H1 (cell line): ENCODE measurements around the gene NABP2. TPM values are rescaled to one million over a fixed set of nuclear protein-coding genes. Genes with fewer than 3 reads are reported as not detected.

Source experiments
- CTCF ChIA-PET: fragments of 300-600 bp; sonication (Branson Sonifier 250); formaldehyde crosslinking; loops from one replicate; lab custom pipeline; 2021; ENCODE audit not compliant: partially characterized antibody; lab: Charles Lee
- POLR2A ChIA-PET: fragments of 300-600 bp; sonication (Branson Sonifier 250); formaldehyde crosslinking; loops from one replicate; lab custom pipeline; 2021; ENCODE audit warnings: inconsistent platforms; ENCODE audit not compliant: partially characterized antibody; lab: Charles Lee
- DNase-seq, 2 experiments: peaks; one replicate each; pipeline versions ENCODE4 v3.0.0 to v3.0.0-alpha.2; 2010 to 2022; ENCODE audit warnings: low spot score in 2 of 2, low read depth in 1 of 2, mixed read lengths in 1 of 2
- FAIRE-seq: peaks from 2 replicates; lab custom pipeline; 2011; peaks lifted over from hg19 to GRCh38; lab: Jason Lieb, UNC
- H2AFZ ChIP-seq: 2 replicates; pipeline ENCODE4 v1.8.1; 2012; ENCODE audit warnings: low read length, inconsistent platforms
- H2AK5ac ChIP-seq: 2 replicates; pipeline ENCODE4 v1.6.1; 2013; ENCODE audit warnings: low read depth, low read length
- H2BK120ac ChIP-seq: replicated peaks from 2 replicates; pipeline ENCODE3; 2013; ENCODE audit warnings: low read depth, low read length, inconsistent platforms
- H2BK12ac ChIP-seq: 2 replicates; pipeline ENCODE4 v1.6.1; 2013; ENCODE audit warnings: low read depth, low read length
- H2BK15ac ChIP-seq: 2 replicates; pipeline ENCODE4 v1.6.1; 2013; ENCODE audit warnings: low read length
- H2BK20ac ChIP-seq: 2 replicates; pipeline ENCODE4 v1.6.1; 2013; ENCODE audit warnings: low read length
- H2BK5ac ChIP-seq: 2 replicates; pipeline ENCODE4 v1.6.1; 2013; ENCODE audit warnings: low read depth, low read length
- H3K14ac ChIP-seq: 2 replicates; pipeline ENCODE4 v1.6.1; 2013; ENCODE audit warnings: inconsistent platforms; ENCODE audit not compliant: insufficient read length
- H3K18ac ChIP-seq: 2 replicates; pipeline ENCODE4 v1.6.1; 2013; ENCODE audit warnings: low read length; ENCODE audit errors: extremely low read depth
- H3K23ac ChIP-seq: 2 replicates; pipeline ENCODE4 v1.6.1; 2013; ENCODE audit warnings: inconsistent platforms; ENCODE audit not compliant: insufficient read length
- H3K23me2 ChIP-seq: 2 replicates; pipeline ENCODE4 v1.6.1; 2013; ENCODE audit warnings: low read depth, low read length
- H3K27ac ChIP-seq: 2 replicates; pipeline ENCODE4 v1.6.1; 2011; ENCODE audit warnings: low read depth, low read length, inconsistent platforms
- H3K27me3 ChIP-seq, 4 experiments: replicated peaks in 1 of 4; 1 replicate in 1 of 4; 2 replicates in 3 of 4; pipeline versions ENCODE4 v1.6.1 to v1.8.1; 2011 to 2013; ENCODE audit warnings: low read length in 3 of 4, mild to moderate bottlenecking in 3 of 4, inconsistent platforms in 2 of 4, mixed read lengths in 2 of 4, moderate library complexity in 1 of 4; ENCODE audit not compliant: control insufficient read depth in 3 of 4, insufficient read depth in 3 of 4; ENCODE audit errors: extremely low read depth in 1 of 4
- H3K36me3 ChIP-seq, 4 experiments: 2 replicates each; pipeline versions ENCODE4 v1.6.1 to v1.8.1; 2011 to 2013; ENCODE audit warnings: mild to moderate bottlenecking in 4 of 4, low read length in 3 of 4, moderate library complexity in 2 of 4, control low read depth in 1 of 4, inconsistent platforms in 1 of 4; ENCODE audit not compliant: insufficient read depth in 4 of 4, control insufficient read depth in 2 of 4
- H3K4ac ChIP-seq: replicated peaks from 2 replicates; pipeline ENCODE3; 2013; ENCODE audit warnings: low read length, low read depth, mixed read lengths, inconsistent platforms; ENCODE audit not compliant: insufficient read length
- H3K4me1 ChIP-seq, 4 experiments: replicated peaks in 1 of 4; 1 replicate in 1 of 4; 2 replicates in 3 of 4; pipeline versions ENCODE4 v1.6.1 to v1.8.1; 2011 to 2013; ENCODE audit warnings: low read length in 3 of 4, inconsistent platforms in 2 of 4, mixed read lengths in 1 of 4; ENCODE audit not compliant: insufficient read depth in 4 of 4, control insufficient read depth in 3 of 4
- H3K4me2 ChIP-seq, 2 experiments: 2 replicates each; pipeline versions ENCODE4 v1.6.1 to v1.8.1; 2011 to 2013; ENCODE audit warnings: low read depth in 2 of 2, low read length in 2 of 2, control low read depth in 1 of 2, inconsistent platforms in 1 of 2, mild to moderate bottlenecking in 1 of 2; ENCODE audit not compliant: insufficient read depth in 1 of 2
- H3K4me3 ChIP-seq, 4 experiments: fragments of 200-600, 300-600 bp in 1 of 4; sonication (generic), shearing (Covaris generic), sonication (Bioruptor Twin) in 1 of 4; 2 replicates each; pipeline versions ENCODE4 v1.5.1 to v1.8.1; 2011 to 2016; ENCODE audit warnings: low read length in 4 of 4, low read depth in 3 of 4, control low read depth in 2 of 4, inconsistent platforms in 2 of 4, mild to moderate bottlenecking in 2 of 4, mixed read lengths in 1 of 4, moderate library complexity in 1 of 4; ENCODE audit not compliant: insufficient read depth in 2 of 4; ENCODE audit errors: extremely low read depth in 1 of 4
- H3K56ac ChIP-seq: replicated peaks from 2 replicates; pipeline ENCODE3; 2013; ENCODE audit warnings: low read depth, mild to moderate bottlenecking, mixed read lengths, low read length, inconsistent platforms; ENCODE audit not compliant: insufficient read length
- H3K79me1 ChIP-seq: 2 replicates; pipeline ENCODE4 v1.6.1; 2013; ENCODE audit warnings: low read depth, low read length, control low read depth
- H3K79me2 ChIP-seq, 2 experiments: 2 replicates each; pipeline versions ENCODE4 v1.6.1 to v1.8.1; 2012 to 2013; ENCODE audit warnings: low read length in 2 of 2, mild to moderate bottlenecking in 2 of 2, inconsistent platforms in 1 of 2; ENCODE audit not compliant: insufficient read depth in 2 of 2, control insufficient read depth in 1 of 2
- H3K9ac ChIP-seq, 4 experiments: replicated peaks in 1 of 4; 1 replicate in 1 of 4; 2 replicates in 3 of 4; pipeline versions ENCODE4 v1.6.1 to v1.8.1; 2011 to 2013; ENCODE audit warnings: low read depth in 3 of 4, low read length in 3 of 4, control low read depth in 2 of 4, mild to moderate bottlenecking in 2 of 4, moderate library complexity in 2 of 4, inconsistent platforms in 1 of 4; ENCODE audit errors: extremely low read depth in 1 of 4
- H3K9me3 ChIP-seq, 2 experiments: 2 replicates each; pipeline versions ENCODE4 v1.6.1 to v1.8.1; 2012 to 2013; ENCODE audit warnings: mild to moderate bottlenecking in 2 of 2, moderate library complexity in 2 of 2, control low read depth in 1 of 2, inconsistent platforms in 1 of 2, low read depth in 1 of 2, low read length in 1 of 2, mixed read lengths in 1 of 2; ENCODE audit not compliant: insufficient read depth in 2 of 2
- H4K20me1 ChIP-seq, 2 experiments: replicated peaks in 1 of 2; 2 replicates each; pipeline versions ENCODE3 to v1.8.1; 2011 to 2013; ENCODE audit warnings: inconsistent platforms in 2 of 2, low read length in 2 of 2, mild to moderate bottlenecking in 1 of 2; ENCODE audit not compliant: insufficient read depth in 2 of 2, control insufficient read depth in 1 of 2
- H4K5ac ChIP-seq: 2 replicates; pipeline ENCODE4 v1.6.1; 2013; ENCODE audit warnings: low read length, low read depth, mixed read lengths, inconsistent platforms; ENCODE audit not compliant: insufficient read length
- H4K8ac ChIP-seq: 2 replicates; pipeline ENCODE4 v1.8.0; 2013; ENCODE audit warnings: mild to moderate bottlenecking, moderate library complexity, low read length, inconsistent platforms; ENCODE audit not compliant: insufficient read depth; ENCODE audit errors: extremely low read depth
- H4K91ac ChIP-seq: replicated peaks from 2 replicates; pipeline ENCODE3; 2013; ENCODE audit warnings: low read length, mixed read lengths, inconsistent platforms; ENCODE audit not compliant: insufficient read length
- BCL11A ChIP-seq, 2 experiments: IDR thresholded peaks; one replicate each; pipeline ENCODE4 v1.6.1; 2011; ENCODE audit warnings: low read depth in 2 of 2, low read length in 2 of 2, mild to moderate bottlenecking in 2 of 2
- EGR1 ChIP-seq: IDR thresholded peaks from 2 replicates; pipeline ENCODE4 v1.6.1; 2011; ENCODE audit warnings: low read depth, low read length, borderline replicate concordance
- JUN ChIP-seq: IDR thresholded peaks from 2 replicates; pipeline ENCODE4 v1.6.1; 2011; ENCODE audit warnings: low read depth, mild to moderate bottlenecking, improper control_type of control experiment, low read length
- RAD21 ChIP-seq, 2 experiments: IDR thresholded peaks in 1 of 2; conservative IDR thresholded peaks in 1 of 2; 2 replicates each; pipeline ENCODE4 v1.6.1; 2011; ENCODE audit warnings: low read depth in 2 of 2, low read length in 2 of 2, improper control_type of control experiment in 1 of 2, inconsistent platforms in 1 of 2, mild to moderate bottlenecking in 1 of 2, moderate library complexity in 1 of 2
- SIRT6 ChIP-seq: IDR thresholded peaks from one replicate; pipeline ENCODE4 v1.7.1; 2012; ENCODE audit warnings: low read length, inconsistent platforms
- SP4 ChIP-seq: IDR thresholded peaks from 2 replicates; pipeline ENCODE4 v1.6.1; 2012; ENCODE audit warnings: low read length, inconsistent platforms
- SUZ12 ChIP-seq: fragments of 200-600 bp; sonication (generic); IDR thresholded peaks from 2 replicates; pipeline ENCODE4 v1.6.1; 2012; ENCODE audit warnings: mild to moderate bottlenecking, inconsistent platforms, low read length, moderate library complexity, mixed read lengths
- TBP ChIP-seq: IDR thresholded peaks from 2 replicates; pipeline ENCODE4 v1.6.1; 2011; ENCODE audit warnings: low read depth, low read length, improper control_type of control experiment
- TCF12 ChIP-seq: IDR thresholded peaks from 2 replicates; pipeline ENCODE4 v1.6.1; 2011; ENCODE audit warnings: low read depth, mild to moderate bottlenecking, low read length
- WGBS, 2 experiments: shearing (Covaris generic) in 1 of 2; methylation state at CpG; one replicate each; pipeline versions ENCODE4 v1.1.6 to v1.1.7; 2013 to 2015; ENCODE audit warnings: low lambda C conversion rate in 2 of 2, mixed read lengths in 2 of 2, inconsistent platforms in 1 of 2, low coverage in 1 of 2, missing lambda C conversion rate in 1 of 2; ENCODE audit not compliant: insufficient replicate concordance in 2 of 2, insufficient coverage in 1 of 2, insufficient read length in 1 of 2; ENCODE audit errors: extremely low coverage in 1 of 2, missing lambda C conversion rate in 1 of 2; 5-methylcytosine and 5-hydroxymethylcytosine counted together
- polyA plus RNA-seq, 7 experiments: library from polyadenylated mRNA; depleted of rRNA in 3 of 7; stranded (reverse) in 5 of 7; unstranded in 2 of 7; fragments of >200 nt in 5 of 7; fragments of 200-250 nt in 2 of 7; gene quantifications; 1 replicate in 5 of 7; 2 replicates in 1 of 7; 4 replicates in 1 of 7; pipeline versions ENCODE4 v1.2.1 to v1.2.3, GENCODE V29; 2011 to 2013; ENCODE audit warnings: missing spikeins in 2 of 7, mixed read lengths in 2 of 7
- total RNA-seq: library from RNA; stranded (reverse); fragmentation: NEBNext Ultra II Directional; extraction: Animal tissue kit (Norgen Biotek cat#: 25700); gene quantifications from 2 replicates; pipeline ENCODE4 v1.2.1, GENCODE V29; 2021

Gene NABP2
- total and polyA plus RNA-seq, 2 of the 8 experiments (the other 6 are each of a cell fraction or from before 2014, with no cell fraction given), result 58.1 to 67.5 TPM

DNA sequence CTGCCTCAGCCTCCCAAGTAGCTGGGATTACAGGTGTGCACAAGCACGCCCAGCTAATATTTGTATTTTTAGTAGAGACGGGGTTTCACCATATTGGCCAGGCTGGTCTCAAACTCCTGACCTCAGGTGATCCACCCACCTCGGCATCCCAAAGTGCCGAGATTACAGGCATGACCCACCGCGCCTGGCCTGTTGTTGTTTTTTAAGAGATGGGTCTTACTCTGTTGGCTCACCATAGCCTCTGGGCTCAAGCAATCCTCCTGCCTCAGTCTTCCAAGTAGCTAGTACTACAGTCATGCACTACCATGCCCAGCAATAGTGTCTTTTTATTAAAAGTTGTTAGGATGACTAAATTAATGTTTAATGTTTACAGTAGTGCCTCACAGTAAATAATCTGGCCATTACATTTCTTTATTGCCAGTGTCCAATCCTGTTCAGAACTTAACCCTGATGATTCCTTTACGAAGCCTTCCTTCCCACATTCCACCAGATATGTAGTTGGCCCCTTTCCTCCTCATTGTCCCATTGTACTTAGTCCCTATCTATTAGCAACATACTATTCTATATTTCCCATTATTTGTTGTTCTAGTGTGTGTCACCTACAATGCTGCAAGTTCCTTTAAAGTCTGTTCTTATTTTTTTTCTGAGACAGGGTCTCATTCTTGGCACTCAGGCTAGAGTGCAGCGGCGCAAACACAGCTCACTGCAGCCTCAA, 26.1 kb upstream of the NABP2 start:
- H4K91ac ChIP-seq, result no peak overlapping the region

More for the DNA sequence above, 26.1 kb upstream of the NABP2 start:
- Histone ChIP-seq H3K18ac (no peak overlapping the region), H3K36me3 (no peaks in the 10 kb centered on the region), H3K4me3 (no peak overlapping the region), H4K20me1 (no peaks in the 10 kb centered on the region), H2BK120ac (no peak overlapping the region), H2BK12ac (peak overlapping the region; percentile 68; the same call in 1 of the 2 replicates), H3K4me1 (no peaks in the 10 kb centered on the region), H3K23ac (no peak overlapping the region), H2AK5ac (0 out of 2 replicates have a peak overlapping the region, but pooled peaks have one; percentile 53), H3K14ac (no peak overlapping the region), H3K9ac (no peak overlapping the region), H3K79me2 (no peaks in the 10 kb centered on the region), H2BK15ac (no peak overlapping the region), H4K5ac (no peak overlapping the region), H3K23me2 (no peaks in the 10 kb centered on the region), H2AFZ (no peak overlapping the region), H3K79me1 (no peaks in the 10 kb centered on the region), H3K27ac (no peak overlapping the region), H3K4me2 (no peak overlapping the region), H3K4ac (no peak overlapping the region), H4K8ac (no peak overlapping the region), H3K9me3 (no peaks in the 10 kb centered on the region), H3K27me3 (no peaks in the 10 kb centered on the region), H2BK5ac (no peak overlapping the region), H2BK20ac (no peak overlapping the region), H3K56ac (no peak overlapping the region)
- WGBS, 2 experiments, result 92% methylated on average over 9 of the region's 9 CpGs; no CpG with 5 or more reads in 1 of the 2 experiments
- CTCF ChIA-PET, result interaction anchor here (0.8 to 12.3 kb wide), 13 partner anchors 8 to 119 kb away, joined by 3 to 111 read pairs (median 3); partner anchors contain the start of genes COQ10A, RNF41 and SMARCC2
- FAIRE-seq, result no peak
- no peak for DNase-seq
- POLR2A ChIA-PET, result interaction anchor here (0.9 to 17.4 kb wide), 12 partner anchors 8 to 103 kb away, joined by 3 to 203 read pairs (median 4); partner anchors contain the start of genes ANKRD52, MYL6, RNF41 and RPL41
- TF ChIP-seq TBP (no peak), SUZ12 (no peak), TCF12 (no peak), SIRT6 (no peak), EGR1 (no peak), BCL11A (IDR thresholded peaks at IDR 0.05; ENCODE audit: low read depth in 2 of 2, low read length in 2 of 2) (no peak), SP4 (no peak), JUN (no peak), RAD21 (IDR thresholded peaks at IDR 0.05 in 1 of 2, conservative IDR thresholded peaks at IDR 0.05 in 1 of 2; ENCODE audit: low read depth in 2 of 2, low read length in 2 of 2) (no peak)
